Mesothelial cell of epicardium (in vitro differentiated cells): ENCODE measurements around the gene SHC3. TPM values are rescaled to one million over a fixed set of nuclear protein-coding genes. Genes with fewer than 3 reads are reported as not detected.

Experiments used
- DNase-seq, 2 experiments: peaks; one replicate each; pipeline ENCODE4 v3.0.0; 2021; ENCODE audit warnings: low spot score in 2 of 2; ENCODE audit not compliant: unreplicated experiment in 2 of 2
- H3K27ac Mint-ChIP-seq: 2 replicates; pipeline ENCODE4 v1.8.0; 2021; ENCODE audit warnings: mixed read lengths
- H3K27me3 Mint-ChIP-seq: 2 replicates; pipeline ENCODE4 v1.8.0; 2021; ENCODE audit warnings: low read depth, mixed read lengths
- H3K36me3 Mint-ChIP-seq: 2 replicates; pipeline ENCODE4 v1.8.0; 2021; ENCODE audit warnings: mixed read lengths
- H3K4me1 Mint-ChIP-seq: 2 replicates; pipeline ENCODE4 v1.8.0; 2021; ENCODE audit warnings: mixed read lengths
- H3K4me3 Mint-ChIP-seq: 2 replicates; pipeline ENCODE4 v1.8.0; 2021; ENCODE audit warnings: mild to moderate bottlenecking, moderate library complexity, mixed read lengths
- H3K9me3 Mint-ChIP-seq: 2 replicates; pipeline ENCODE4 v1.8.0; 2021; ENCODE audit warnings: mixed read lengths
- CTCF ChIP-seq: fragments of 200-600 bp; sonication (generic); IDR thresholded peaks from one replicate; pipeline ENCODE4 v1.5.0; 2021; ENCODE audit warnings: antibody characterized with exemption; ENCODE audit not compliant: unreplicated experiment
- total RNA-seq: library from RNA; stranded (reverse); gene quantifications from 3 replicates; pipeline ENCODE4 v1.2.1, GENCODE V29; 2021

Gene SHC3
- total RNA-seq, 1 donor from 2014 or later, result 2.1 TPM

GRCh38 chr9:89104821-89105220 is 73.8 kb downstream of the SHC3 start:
- no peak for DNase-seq
- H3K27me3 Mint-ChIP-seq, result peaks cover 13% of the 10 kb centered on the region
- TF ChIP-seq CTCF, result no peak
- H3K4me3 Mint-ChIP-seq, result no peak overlapping the region
- peaks cover 3% of the 10 kb centered on the region for H3K9me3 Mint-ChIP-seq
- no peak overlapping the region for H3K27ac Mint-ChIP-seq
- H3K4me1 Mint-ChIP-seq, result no peaks in the 10 kb centered on the region
- no peaks in the 10 kb centered on the region for H3K36me3 Mint-ChIP-seq

DNA sequence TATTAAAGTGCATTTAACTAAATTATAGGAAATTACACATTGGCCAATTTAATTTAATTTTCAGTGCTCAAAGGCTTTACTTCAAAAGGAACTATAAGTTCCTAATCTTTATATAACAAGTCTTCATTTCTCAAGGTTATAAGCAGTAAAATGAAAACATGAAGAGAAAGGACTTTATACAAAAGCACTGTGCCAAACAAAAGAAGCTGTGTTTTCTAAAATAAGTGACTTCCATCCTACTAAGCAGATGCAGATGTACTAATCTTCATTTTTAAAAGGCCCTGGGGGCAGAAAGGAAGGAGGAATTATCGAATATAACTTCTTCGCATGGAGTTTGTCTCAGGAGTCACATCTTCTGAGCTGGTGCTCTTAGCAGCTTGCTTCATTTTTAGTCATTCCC is 81.4 kb downstream of the SHC3 start:
- Mint-ChIP-seq H3K9me3 (peaks cover 8% of the 10 kb centered on the region), H3K4me1 (no peaks in the 10 kb centered on the region), H3K27ac (no peak overlapping the region), H3K36me3 (no peaks in the 10 kb centered on the region), H3K27me3 (peaks cover 4% of the 10 kb centered on the region), H3K4me3 (no peak overlapping the region)
- DNase-seq, result no peak
- no peak for TF ChIP-seq CTCF

GRCh38 chr9:89096807-89097206 is 81.8 kb downstream of the SHC3 start:
- TF ChIP-seq CTCF, result no peak
- Mint-ChIP-seq H3K27ac (no peak overlapping the region), H3K9me3 (peaks cover 8% of the 10 kb centered on the region), H3K27me3 (peaks cover 4% of the 10 kb centered on the region), H3K4me1 (no peaks in the 10 kb centered on the region), H3K4me3 (no peak overlapping the region), H3K36me3 (no peaks in the 10 kb centered on the region)
- no peak for DNase-seq

- H3K36me3 Mint-ChIP-seq, result peaks cover 2% of the 10 kb centered on the region
- H3K4me3 Mint-ChIP-seq, result no peak overlapping the region
- DNase-seq, result no peak
- H3K4me1 Mint-ChIP-seq, result no peaks in the 10 kb centered on the region
- H3K27me3 Mint-ChIP-seq, result peaks cover 4% of the 10 kb centered on the region
- H3K9me3 Mint-ChIP-seq, result peaks cover 8% of the 10 kb centered on the region
- no peak overlapping the region for H3K27ac Mint-ChIP-seq
- no peak for TF ChIP-seq CTCF
Measured at GRCh38 chr9:89095761-89096528, 82.7 kb downstream of the SHC3 start.

GRCh38 chr9:89093201-89093975 is 85.2 kb downstream of the SHC3 start:
- no peak overlapping the region for H3K4me3 Mint-ChIP-seq
- no peak for TF ChIP-seq CTCF
- peaks cover 2% of the 10 kb centered on the region for H3K36me3 Mint-ChIP-seq
- peaks cover 4% of the 10 kb centered on the region for H3K27me3 Mint-ChIP-seq
- H3K27ac Mint-ChIP-seq, result no peak overlapping the region
- no peaks in the 10 kb centered on the region for H3K4me1 Mint-ChIP-seq
- H3K9me3 Mint-ChIP-seq, result peaks cover 8% of the 10 kb centered on the region
- DNase-seq, result no peak
